GM21447 (cell line): ENCODE results near the gene PHKG2.

ENCODE experiments used
- ATAC-seq: cut with Tn5 transposase; IDR thresholded peaks from one replicate; pipeline ENCODE4 v1.9.1; 2021; ENCODE audit not compliant: unreplicated experiment

Gene PHKG2

GRCh38 chr16:30773826-30774225 lies 25.6 kb downstream of the PHKG2 start:
- no peak for ATAC-seq

- peak; percentile 2 for ATAC-seq
Observed at GRCh38 chr16:30774367-30775130, 26.3 kb downstream of the PHKG2 start.

GRCh38 chr16:30775131-30775391 lies 26.8 kb downstream of the PHKG2 start:
- no peak for ATAC-seq

- ATAC-seq = peak; percentile 57
Observed at GRCh38 chr16:30775392-30776188, 27.4 kb downstream of the PHKG2 start.

GRCh38 chr16:30777591-30778297 lies 29.5 kb downstream of the PHKG2 start:
- no peak for ATAC-seq

- no peak for ATAC-seq
Observed at GRCh38 chr16:30778549-30779244, 30.5 kb downstream of the PHKG2 start.

GRCh38 chr16:30779596-30779995 lies 31.4 kb downstream of the PHKG2 start:
- ATAC-seq = no peak

- ATAC-seq = no peak
Observed at GRCh38 chr16:30780021-30780420, 31.8 kb downstream of the PHKG2 start.

- no peak for ATAC-seq
Observed at GRCh38 chr16:30780549-30780948, 32.3 kb downstream of the PHKG2 start.

GRCh38 chr16:30782486-30783279 lies 34.5 kb downstream of the PHKG2 start:
- ATAC-seq = no peak

GRCh38 chr16:30783280-30784109 lies 35.3 kb downstream of the PHKG2 start:
- no peak for ATAC-seq

- ATAC-seq = no peak
Observed at GRCh38 chr16:30784215-30784614, 36.0 kb downstream of the PHKG2 start.

GRCh38 chr16:30785126-30786106 lies 37.2 kb downstream of the PHKG2 start:
- no peak for ATAC-seq

- no peak for ATAC-seq
Observed at GRCh38 chr16:30786115-30786935, 38.1 kb downstream of the PHKG2 start.

- ATAC-seq = no peak
Observed at GRCh38 chr16:30786936-30787612, 38.8 kb downstream of the PHKG2 start, which contains the start of gene ZNF629. ZNF629 (minus strand) TSS chr16:30787205; CDS start chr16:30784482, 2,723 bp downstream.

GRCh38 chr16:30787613-30788378 lies 39.6 kb downstream of the PHKG2 start:
- no peak for ATAC-seq
